ENCODE results near the gene COMMD1. TPM values are rescaled to one million over a fixed set of nuclear protein-coding genes. Genes with fewer than 3 reads are reported as not detected.

The COMMD1 gene
- total RNA-seq, 1 experiment from 2014 or later, result 24.7 TPM

- Mint-ChIP-seq H3K27me3 (ENCODE audit: low read depth) (no peaks in the 10 kb centered on the region), H3K4me3 (peak overlapping the region; percentile 49), H3K4me1 (peaks cover 39% of the 10 kb centered on the region), H3K9me3 (peaks cover 16% of the 10 kb centered on the region), H3K27ac (peak overlapping the region; percentile 96), H3K36me3 (peaks cover 12% of the 10 kb centered on the region)
- ChIA-PET CTCF (no interaction called here), POLR2A (no interaction called here)
- DNase-seq (ENCODE audit: low spot score) (no peak), ATAC-seq (no peak)
- TF ChIP-seq SMAD4 (CRISPR knock-in tag; IDR thresholded peaks at IDR 0.05) (no peak), CREM (CRISPR knock-in tag; IDR thresholded peaks at IDR 0.05) (no peak), AFF4 (CRISPR knock-in tag; IDR thresholded peaks at IDR 0.05; ENCODE audit: borderline replicate concordance) (no peak), ATF1 (CRISPR knock-in tag; IDR thresholded peaks at IDR 0.05) (no peak), NR2C2 (CRISPR knock-in tag; IDR thresholded peaks at IDR 0.05) (no peak), PRRX2 (CRISPR knock-in tag; IDR thresholded peaks at IDR 0.05) (no peak), ERG (CRISPR knock-in tag; IDR thresholded peaks at IDR 0.05) (no peak), GTF2I (CRISPR knock-in tag; conservative IDR thresholded peaks at IDR 0.05) (no peak)
Observed at GRCh38 chr2:62050456-62051045, 145.1 kb downstream of the COMMD1 start.

- POLR2A ChIA-PET, result no interaction called here
- H3K27me3 Mint-ChIP-seq (ENCODE audit: low read depth), result no peaks in the 10 kb centered on the region
- DNase-seq (ENCODE audit: low spot score) (no peak), ATAC-seq (no peak)
- CTCF ChIA-PET, result no interaction called here
- H3K9me3 Mint-ChIP-seq, result peaks cover 6% of the 10 kb centered on the region; the same call in 1 of the 2 replicates
- H3K36me3 Mint-ChIP-seq, result no peaks in the 10 kb centered on the region; the same call in 1 of the 2 replicates
- peaks cover 27% of the 10 kb centered on the region for H3K4me1 Mint-ChIP-seq
- no peak overlapping the region for H3K4me3 Mint-ChIP-seq
- TF ChIP-seq ZNF425 (CRISPR knock-in tag; conservative IDR thresholded peaks at IDR 0.05), result no peak
- TF ChIP-seq NR3C1 (CRISPR knock-in tag; conservative IDR thresholded peaks at IDR 0.05; ENCODE audit: low read depth), result no peak
- TF ChIP-seq SMAD4 (CRISPR knock-in tag; IDR thresholded peaks at IDR 0.05), result no peak
- TF ChIP-seq CTCF (IDR thresholded peaks at IDR 0.05), result no peak
- TF ChIP-seq E2F1 (CRISPR knock-in tag; IDR thresholded peaks at IDR 0.05), result no peak
- no peak for TF ChIP-seq AFF4 (CRISPR knock-in tag; IDR thresholded peaks at IDR 0.05; ENCODE audit: borderline replicate concordance)
- TF ChIP-seq ZNF416 (CRISPR knock-in tag; IDR thresholded peaks at IDR 0.05), result no peak
- no peak for TF ChIP-seq FOXJ3 (CRISPR knock-in tag; IDR thresholded peaks at IDR 0.05; ENCODE audit: borderline replicate concordance)
- no peak for TF ChIP-seq GABPB1 (CRISPR knock-in tag; IDR thresholded peaks at IDR 0.05)
- H3K27ac Mint-ChIP-seq, result no peak overlapping the region
Observed at GRCh38 chr2:62054029-62054791, 148.7 kb downstream of the COMMD1 start.

Data from WTC11 (cell line).